Smooth muscle cell (in vitro differentiated cells): ENCODE results near the gene NOL12. TPM values are rescaled to one million over a fixed set of nuclear protein-coding genes. Genes with fewer than 3 reads are reported as not detected.

ENCODE experiments used
- DNase-seq: peaks from one replicate; lab custom pipeline; 2025; ENCODE audit not compliant: unreplicated experiment; lab: John Stamatoyannopoulos, UW
- H2AFZ ChIP-seq: fragments of 200-600 bp; sonication (generic); 2 replicates; pipeline ENCODE4 v1.6.0; 2016; ENCODE audit warnings: antibody characterized with exemption, low read depth, mild to moderate bottlenecking
- H3F3A ChIP-seq: fragments of 200-600 bp; sonication (generic); 2 replicates; pipeline ENCODE4 v1.6.0; 2017; ENCODE audit warnings: antibody characterized with exemption, low read depth
- H3K27ac ChIP-seq: fragments of 200-600 bp; sonication (generic); 2 replicates; pipeline ENCODE4 v1.5.1; 2016; ENCODE audit warnings: low read depth, mild to moderate bottlenecking
- H3K27me3 ChIP-seq: fragments of 200-600 bp; sonication (generic); 2 replicates; pipeline ENCODE4 v1.6.1; 2016; ENCODE audit warnings: low read depth, mild to moderate bottlenecking
- H3K36me3 ChIP-seq: fragments of 200-600 bp; sonication (generic); 2 replicates; pipeline ENCODE4 v1.5.1; 2016; ENCODE audit warnings: low read depth
- H3K4me1 ChIP-seq: fragments of 200-600 bp; sonication (generic); 2 replicates; pipeline ENCODE4 v1.5.1; 2016; ENCODE audit warnings: low read depth
- H3K4me2 ChIP-seq: fragments of 200-600 bp; sonication (generic); 2 replicates; pipeline ENCODE4 v1.6.0; 2016; ENCODE audit warnings: mild to moderate bottlenecking
- H3K4me3 ChIP-seq: fragments of 200-600 bp; sonication (generic); 2 replicates; pipeline ENCODE4 v1.5.1; 2016; ENCODE audit warnings: mild to moderate bottlenecking
- H3K79me2 ChIP-seq: fragments of 200-600 bp; sonication (generic); 2 replicates; pipeline ENCODE4 v1.6.0; 2016; ENCODE audit warnings: low read depth, mild to moderate bottlenecking
- H3K9ac ChIP-seq: fragments of 200-600 bp; sonication (generic); 2 replicates; pipeline ENCODE4 v1.6.0; 2016; ENCODE audit warnings: low read depth
- H3K9me3 ChIP-seq: fragments of 200-600 bp; sonication (generic); replicated peaks from 2 replicates; pipeline ENCODE4 v1.5.1; 2016; ENCODE audit warnings: low read depth
- H4K20me1 ChIP-seq: fragments of 200-600 bp; sonication (generic); 2 replicates; pipeline ENCODE4 v1.6.0; 2016; ENCODE audit warnings: low read depth
- WGBS: methylation state at CpG from one replicate; pipeline ENCODE4 v1.1.7; 2016; ENCODE audit warnings: low lambda C conversion rate; 5-methylcytosine and 5-hydroxymethylcytosine counted together
- polyA plus RNA-seq: library from polyadenylated mRNA; unstranded; fragments of >200 nt; fragmentation: Nextera tagmentation; extraction: Ambion mirVana; gene quantifications from 2 replicates; pipeline ENCODE4 v1.2.1, GENCODE V29; 2016
- total RNA-seq: library from RNA; depleted of rRNA; stranded (reverse); fragments of >200 nt; gene quantifications from 2 replicates; pipeline ENCODE4 v1.2.3, GENCODE V29; 2014
- TF ChIP-seq, protein P1 (sequence below): fragments of 200-600 bp; sonication (generic); IDR thresholded peaks from 2 replicates; pipeline ENCODE4 v1.5.1; 2017; ENCODE audit warnings: borderline replicate concordance, mild to moderate bottlenecking, antibody characterized with exemption; ENCODE audit not compliant: insufficient read depth, poor library complexity, severe bottlenecking

Gene NOL12
- total and polyA plus RNA-seq, 2 experiments from 2014 or later, result 13.2 to 31.0 TPM

DNA sequence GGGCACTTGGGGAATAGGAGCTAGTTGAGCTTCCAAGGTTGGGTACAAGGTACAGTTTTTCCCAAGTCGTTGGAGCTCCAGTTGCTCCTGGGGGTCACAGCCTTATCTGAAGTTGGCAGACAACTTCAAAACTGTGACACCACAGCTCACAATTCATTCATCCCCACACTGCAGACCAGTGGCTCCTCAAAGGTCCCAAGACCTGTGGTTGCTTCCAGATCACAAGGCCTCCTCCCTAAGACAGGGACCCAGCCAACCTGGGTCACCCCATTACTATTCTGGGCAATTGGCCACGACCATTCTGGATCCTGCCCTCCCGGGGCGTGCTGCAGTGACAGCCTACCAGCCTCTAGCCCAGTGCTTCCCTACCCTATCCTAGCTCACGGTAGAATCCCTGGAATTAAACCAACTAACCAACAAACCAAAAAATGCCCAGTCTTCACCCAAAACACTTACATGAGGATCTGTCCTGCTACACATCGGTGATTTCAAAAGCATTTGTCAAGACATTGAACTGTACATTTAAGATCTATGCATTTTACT, 28.5 kb upstream of the NOL12 start:
- Histone ChIP-seq H3K4me2 (peak overlapping the region; percentile 92), H3K4me3 (peak overlapping the region; percentile 58), H3K27me3 (no peaks in the 10 kb centered on the region), H2AFZ (no peak overlapping the region), H3K27ac (peak overlapping the region; percentile 76), H4K20me1 (peaks cover 27% of the 10 kb centered on the region), H3K36me3 (no peaks in the 10 kb centered on the region), H3K9ac (peak overlapping the region; percentile 29), H3K9me3 (no peaks in the 10 kb centered on the region), H3K79me2 (peaks cover 23% of the 10 kb centered on the region), H3F3A (no peaks in the 10 kb centered on the region), H3K4me1 (peaks cover 12% of the 10 kb centered on the region)
- TF ChIP-seq, protein P1, sequence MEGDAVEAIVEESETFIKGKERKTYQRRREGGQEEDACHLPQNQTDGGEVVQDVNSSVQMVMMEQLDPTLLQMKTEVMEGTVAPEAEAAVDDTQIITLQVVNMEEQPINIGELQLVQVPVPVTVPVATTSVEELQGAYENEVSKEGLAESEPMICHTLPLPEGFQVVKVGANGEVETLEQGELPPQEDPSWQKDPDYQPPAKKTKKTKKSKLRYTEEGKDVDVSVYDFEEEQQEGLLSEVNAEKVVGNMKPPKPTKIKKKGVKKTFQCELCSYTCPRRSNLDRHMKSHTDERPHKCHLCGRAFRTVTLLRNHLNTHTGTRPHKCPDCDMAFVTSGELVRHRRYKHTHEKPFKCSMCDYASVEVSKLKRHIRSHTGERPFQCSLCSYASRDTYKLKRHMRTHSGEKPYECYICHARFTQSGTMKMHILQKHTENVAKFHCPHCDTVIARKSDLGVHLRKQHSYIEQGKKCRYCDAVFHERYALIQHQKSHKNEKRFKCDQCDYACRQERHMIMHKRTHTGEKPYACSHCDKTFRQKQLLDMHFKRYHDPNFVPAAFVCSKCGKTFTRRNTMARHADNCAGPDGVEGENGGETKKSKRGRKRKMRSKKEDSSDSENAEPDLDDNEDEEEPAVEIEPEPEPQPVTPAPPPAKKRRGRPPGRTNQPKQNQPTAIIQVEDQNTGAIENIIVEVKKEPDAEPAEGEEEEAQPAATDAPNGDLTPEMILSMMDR, result no peak
- 18% methylated on average over 6 of the region's 6 CpGs for WGBS
- no peak for DNase-seq

DNA sequence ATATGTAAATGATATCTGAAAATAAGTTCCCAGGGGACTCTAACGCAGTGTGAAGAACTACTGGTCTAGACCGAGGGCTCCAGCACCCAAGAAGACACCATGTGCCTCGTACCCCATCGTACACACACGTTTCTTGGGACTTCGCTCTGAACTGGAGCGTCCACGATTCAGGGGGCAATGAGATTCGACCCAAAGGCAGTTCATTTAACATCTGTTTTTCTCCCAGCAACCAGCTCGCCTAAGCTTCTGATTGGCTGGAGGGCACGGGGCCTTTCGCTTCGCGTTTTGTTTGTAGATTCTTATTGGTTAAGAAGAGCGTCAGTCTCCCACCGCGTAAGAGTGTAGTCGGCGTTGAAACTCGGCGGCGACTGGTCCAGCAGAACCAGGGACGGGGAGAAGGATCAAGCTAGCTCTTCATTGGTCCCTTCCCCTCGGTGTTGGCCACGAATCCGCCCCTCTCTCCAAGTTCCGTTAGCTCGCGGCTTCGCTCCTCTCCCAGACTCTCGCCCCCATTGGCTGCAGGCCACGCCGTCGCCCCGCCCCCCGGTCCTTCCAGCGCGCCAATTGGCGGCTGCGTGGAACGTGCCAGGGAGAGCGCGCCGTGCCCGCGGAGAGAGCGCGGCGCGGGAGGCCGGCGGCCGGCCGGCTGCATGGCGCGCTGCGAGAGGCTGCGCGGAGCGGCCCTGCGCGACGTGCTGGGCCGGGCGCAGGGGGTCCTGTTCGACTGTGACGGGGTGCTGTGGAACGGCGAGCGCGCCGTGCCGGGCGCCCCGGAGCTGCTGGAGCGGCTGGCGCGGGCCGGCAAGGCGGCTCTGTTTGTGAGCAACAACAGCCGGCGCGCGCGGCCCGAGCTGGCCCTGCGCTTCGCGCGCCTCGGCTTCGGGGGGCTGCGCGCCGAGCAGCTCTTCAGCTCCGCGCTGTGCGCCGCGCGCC, 27.7 kb upstream of the NOL12 start, which contains the start of gene PDXP:
Gene PDXP, plus strand, starts transcription at position 591 of the 933 bp plus-strand sequence. Its CDS starts 60 bp downstream, at position 651.
- TF ChIP-seq, protein P1, result no peak
- no peaks in the 10 kb centered on the region for H3K27me3 ChIP-seq
- WGBS, result under 1% methylated on average over 89 of the region's 101 CpGs

DNA sequence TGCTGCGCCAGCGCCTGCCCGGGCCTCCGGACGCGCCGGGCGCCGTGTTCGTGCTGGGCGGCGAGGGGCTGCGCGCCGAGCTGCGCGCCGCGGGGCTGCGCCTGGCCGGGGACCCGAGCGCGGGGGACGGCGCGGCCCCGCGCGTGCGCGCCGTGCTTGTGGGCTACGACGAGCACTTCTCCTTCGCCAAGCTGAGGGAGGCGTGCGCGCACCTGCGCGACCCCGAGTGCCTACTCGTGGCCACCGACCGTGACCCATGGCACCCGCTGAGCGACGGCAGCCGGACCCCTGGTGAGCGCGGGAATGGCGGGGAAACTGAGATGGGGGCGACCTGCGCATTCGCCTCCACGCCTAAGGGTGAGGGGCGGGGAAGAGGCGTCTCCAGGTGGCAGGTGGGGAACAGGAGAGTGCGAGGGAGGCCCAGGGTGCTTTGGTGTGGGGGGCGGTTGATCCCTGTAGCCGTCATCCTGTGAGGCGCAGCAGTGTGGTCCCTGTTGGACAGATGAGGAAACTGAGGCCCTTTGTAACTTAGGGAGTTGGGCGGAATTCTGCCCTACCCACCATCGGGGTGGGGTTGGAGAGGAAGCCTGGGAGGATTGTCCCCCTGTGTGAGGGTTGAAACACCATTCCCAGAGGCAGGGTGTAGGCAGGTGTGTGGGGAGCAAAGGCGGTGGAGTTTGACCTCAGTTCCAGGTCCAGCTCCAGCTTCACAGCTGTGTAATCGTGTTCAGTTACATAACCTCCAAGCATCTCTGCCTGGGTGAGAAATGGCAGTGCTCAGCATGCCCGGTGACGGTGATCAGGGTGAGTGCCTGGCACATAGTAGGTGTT, 26.9 kb upstream of the NOL12 start:
- no peak overlapping the region for H3K9ac ChIP-seq
- H3K27ac ChIP-seq, result no peak overlapping the region
- peaks cover 12% of the 10 kb centered on the region for H3K4me1 ChIP-seq
- TF ChIP-seq, protein P1, result no peak
- no peaks in the 10 kb centered on the region for H3K9me3 ChIP-seq
- H3K27me3 ChIP-seq, result no peaks in the 10 kb centered on the region
- peaks cover 34% of the 10 kb centered on the region for H4K20me1 ChIP-seq
- peak overlapping the region; percentile 58 for H3K4me3 ChIP-seq
- no peak for DNase-seq
- H3K4me2 ChIP-seq, result peak overlapping the region; percentile 94
- no peaks in the 10 kb centered on the region for H3K36me3 ChIP-seq
- no peak overlapping the region for H2AFZ ChIP-seq
- WGBS, result 7% methylated on average over 53 of the region's 68 CpGs
- H3F3A ChIP-seq, result no peaks in the 10 kb centered on the region
- peaks cover 30% of the 10 kb centered on the region for H3K79me2 ChIP-seq

More for the DNA sequence above, 27.7 kb upstream of the NOL12 start, which contains the start of gene PDXP:
- Histone ChIP-seq H3K27ac (peak within 1 kb of the TSS; percentile 76), H3K4me1 (peaks cover 12% of the 10 kb centered on the region), H3K36me3 (no peaks in the 10 kb centered on the region), H2AFZ (no peak within 1 kb of the TSS), H4K20me1 (peaks cover 28% of the 10 kb centered on the region), H3F3A (no peaks in the 10 kb centered on the region), H3K9me3 (no peaks in the 10 kb centered on the region), H3K79me2 (peaks cover 25% of the 10 kb centered on the region), H3K4me3 (peak within 1 kb of the TSS; percentile 58), H3K4me2 (peak within 1 kb of the TSS; percentile 94), H3K9ac (peak within 1 kb of the TSS; percentile 29)
- peak; percentile 95 for DNase-seq
